Activated CD8-positive, alpha-beta memory T cell treated with anti-CD3 and anti-CD28 coated beads, Interleukin-2, amount 50 U/mL, for 24 hours (primary cell): ENCODE measurements around the gene TRIM46.

Source experiments
- DNase-seq: peaks from one replicate; pipeline ENCODE4 v3.0.0-alpha.2; 2020; ENCODE audit errors: extremely low read depth

TRIM46 gene

DNA sequence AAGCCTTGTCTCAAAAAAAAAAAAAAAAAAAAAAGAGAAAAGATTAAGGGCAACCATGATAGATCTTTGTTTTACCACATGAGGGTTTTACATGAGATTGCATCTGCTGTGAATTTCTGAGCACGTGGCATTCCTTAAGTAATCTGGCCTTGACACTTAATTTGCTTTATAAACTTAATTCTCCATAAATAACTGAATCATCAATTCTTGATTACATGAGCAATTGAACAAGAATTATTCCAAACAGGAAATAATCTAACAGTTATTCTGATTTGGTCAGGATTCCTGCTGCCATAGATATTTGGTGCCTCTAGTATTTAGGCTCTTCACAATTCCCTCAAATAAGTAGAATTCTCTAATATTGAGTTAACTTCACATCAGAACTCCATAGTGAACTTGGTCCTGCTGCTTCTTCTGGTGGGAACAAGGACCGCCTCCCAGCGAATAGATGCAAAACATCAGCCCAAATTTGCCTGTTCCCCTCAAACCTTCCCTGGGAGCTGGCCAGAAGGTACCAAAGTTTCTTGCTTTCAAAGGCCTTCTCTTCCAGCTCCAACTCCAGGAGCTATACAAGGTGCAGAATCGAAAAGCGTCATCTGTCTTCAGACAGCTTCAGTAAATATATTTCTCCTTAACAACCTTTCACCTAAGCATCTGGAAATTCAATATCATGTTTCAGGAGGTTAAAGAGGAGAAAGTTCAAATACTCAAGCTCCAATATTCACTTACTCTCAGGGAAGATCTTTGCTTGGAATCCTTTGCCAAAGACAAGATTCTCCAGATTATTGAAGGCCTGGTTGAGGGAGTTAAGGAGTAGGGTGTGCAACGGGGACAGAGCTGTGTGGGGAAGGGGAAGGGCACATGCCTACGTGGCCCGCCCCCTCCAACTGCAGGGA lies 1.6 kb upstream of the TRIM46 start:
- DNase-seq: no peak

- peak; percentile 92 for DNase-seq
Observed at GRCh38 chr1:155172732-155173477, 744 bp upstream of the TRIM46 start, which contains the start of gene KRTCAP2. TSS of gene KRTCAP2 (minus strand) at chr1:155173304. CDS start at chr1:155173224, 80 bp downstream.

GRCh38 chr1:155174324-155175280 lies 953 bp downstream of the TRIM46 start:
- no peak for DNase-seq

GRCh38 chr1:155175281-155175926 lies 1.8 kb downstream of the TRIM46 start:
- no peak for DNase-seq

DNA sequence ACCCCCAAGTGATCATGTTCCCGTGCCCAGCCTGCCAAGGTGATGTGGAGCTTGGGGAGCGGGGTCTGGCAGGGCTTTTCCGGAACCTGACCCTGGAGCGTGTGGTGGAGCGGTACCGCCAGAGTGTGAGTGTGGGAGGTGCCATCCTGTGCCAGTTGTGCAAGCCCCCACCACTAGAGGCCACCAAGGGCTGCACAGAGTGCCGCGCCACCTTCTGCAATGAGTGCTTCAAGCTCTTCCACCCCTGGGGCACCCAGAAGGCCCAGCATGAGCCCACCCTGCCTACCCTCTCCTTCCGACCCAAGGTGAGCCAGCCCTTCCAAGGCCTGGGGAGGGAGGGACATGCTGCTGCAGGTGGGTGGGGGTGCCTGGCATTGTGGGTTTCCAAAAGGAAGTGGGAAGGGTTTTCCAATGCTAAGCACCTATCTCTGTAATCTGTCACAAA lies 2.3 kb downstream of the TRIM46 start:
- no peak for DNase-seq

DNA sequence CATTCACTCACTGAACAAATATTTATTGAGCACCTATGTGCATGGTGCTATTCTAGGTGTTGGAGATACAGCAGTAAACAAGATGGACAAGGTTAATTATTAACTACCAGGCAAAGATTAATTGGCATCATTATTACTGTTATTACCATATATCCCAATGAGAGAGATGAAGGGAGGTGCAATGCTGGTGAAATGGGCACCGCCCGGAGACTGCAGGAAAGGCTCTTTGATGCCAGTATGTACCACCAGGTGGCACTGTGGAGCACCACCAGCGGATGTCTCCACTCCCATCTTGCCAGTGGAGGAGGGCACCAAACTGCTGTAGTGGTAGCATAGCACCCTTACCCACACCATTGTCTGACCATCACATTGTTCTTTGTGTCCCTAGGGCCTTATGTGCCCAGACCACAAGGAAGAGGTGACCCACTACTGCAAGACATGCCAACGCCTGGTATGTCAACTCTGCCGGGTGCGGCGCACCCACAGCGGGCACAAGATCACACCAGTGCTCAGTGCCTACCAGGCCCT lies 3.0 kb downstream of the TRIM46 start:
- DNase-seq: peak; percentile 71

GRCh38 chr1:155177192-155177917 lies 3.7 kb downstream of the TRIM46 start:
- DNase-seq: no peak

DNA sequence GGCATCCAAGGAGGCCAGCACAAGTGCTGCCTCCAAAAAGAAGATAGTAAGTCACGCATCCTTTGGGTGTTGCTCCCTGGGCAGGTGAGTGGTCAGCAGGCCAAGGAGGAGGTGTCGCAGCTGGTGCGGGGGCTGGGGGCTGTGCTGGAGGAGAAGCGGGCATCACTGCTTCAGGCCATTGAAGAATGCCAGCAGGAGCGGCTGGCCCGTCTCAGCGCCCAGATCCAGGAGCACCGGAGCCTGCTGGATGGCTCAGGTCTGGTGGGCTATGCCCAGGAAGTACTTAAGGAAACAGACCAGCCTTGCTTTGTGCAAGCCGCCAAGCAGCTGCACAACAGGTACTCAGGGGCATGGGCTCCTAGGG lies 4.3 kb downstream of the TRIM46 start:
- no peak for DNase-seq

DNA sequence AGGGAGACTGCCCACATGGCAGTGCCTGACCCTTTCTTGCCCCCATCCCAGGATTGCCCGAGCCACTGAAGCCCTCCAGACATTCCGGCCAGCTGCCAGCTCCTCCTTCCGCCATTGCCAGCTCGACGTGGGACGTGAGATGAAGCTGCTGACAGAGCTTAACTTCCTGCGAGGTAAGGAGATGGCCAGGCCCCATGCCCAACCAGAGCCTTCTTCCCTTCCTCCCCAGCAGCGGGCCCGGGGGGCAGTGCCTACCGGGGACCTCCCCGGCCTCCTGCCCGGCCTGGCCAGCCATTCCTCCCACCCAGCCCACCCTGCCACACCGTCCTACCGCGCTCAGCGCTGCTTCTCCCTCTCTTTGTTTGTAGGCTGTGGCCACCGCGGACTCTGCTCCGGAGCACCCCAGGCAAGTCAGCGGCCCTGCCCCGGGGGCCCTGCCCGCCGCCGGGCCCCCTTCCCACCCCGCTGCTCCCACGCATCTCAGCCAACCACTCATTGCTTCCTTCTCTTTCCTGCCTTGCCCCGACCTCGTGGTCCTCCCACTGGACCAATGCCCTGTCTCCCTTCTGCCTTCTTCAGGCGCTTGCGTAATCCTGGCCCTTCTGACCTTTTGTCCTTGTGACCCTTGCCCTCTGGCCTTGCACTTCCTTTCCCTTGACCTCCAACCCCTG lies 4.9 kb downstream of the TRIM46 start:
- no peak for DNase-seq

GRCh38 chr1:155179112-155180031 lies 5.7 kb downstream of the TRIM46 start:
- DNase-seq: no peak

GRCh38 chr1:155181371-155182051 lies 7.9 kb downstream of the TRIM46 start:
- no peak for DNase-seq

GRCh38 chr1:155182052-155182550 lies 8.5 kb downstream of the TRIM46 start:
- DNase-seq: no peak

- no peak for DNase-seq
Observed at GRCh38 chr1:155183775-155184221, 10.1 kb downstream of the TRIM46 start.

DNA sequence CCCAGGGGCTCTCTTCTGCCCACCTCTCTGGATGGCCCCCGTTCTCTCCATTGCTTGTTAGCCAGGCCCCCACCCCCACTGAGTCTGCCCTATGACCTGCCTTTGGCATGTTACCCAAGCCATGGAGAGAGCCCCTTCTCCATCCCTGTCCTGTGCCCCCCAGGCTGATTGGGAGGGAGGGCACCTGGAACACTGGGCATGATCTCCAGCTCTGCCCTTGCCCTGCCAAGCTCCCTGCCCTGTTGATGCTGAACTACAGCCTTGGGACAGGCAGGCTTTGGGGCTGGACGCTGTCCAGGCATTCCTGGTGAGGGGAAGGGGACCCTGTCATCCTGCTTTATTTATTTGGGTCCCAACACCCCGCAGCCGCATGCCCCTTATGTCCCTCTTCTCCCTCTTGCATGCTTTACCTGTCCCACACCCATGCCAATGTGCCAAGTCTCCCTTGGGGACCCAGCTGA lies 10.7 kb downstream of the TRIM46 start:
- no peak for DNase-seq

DNA sequence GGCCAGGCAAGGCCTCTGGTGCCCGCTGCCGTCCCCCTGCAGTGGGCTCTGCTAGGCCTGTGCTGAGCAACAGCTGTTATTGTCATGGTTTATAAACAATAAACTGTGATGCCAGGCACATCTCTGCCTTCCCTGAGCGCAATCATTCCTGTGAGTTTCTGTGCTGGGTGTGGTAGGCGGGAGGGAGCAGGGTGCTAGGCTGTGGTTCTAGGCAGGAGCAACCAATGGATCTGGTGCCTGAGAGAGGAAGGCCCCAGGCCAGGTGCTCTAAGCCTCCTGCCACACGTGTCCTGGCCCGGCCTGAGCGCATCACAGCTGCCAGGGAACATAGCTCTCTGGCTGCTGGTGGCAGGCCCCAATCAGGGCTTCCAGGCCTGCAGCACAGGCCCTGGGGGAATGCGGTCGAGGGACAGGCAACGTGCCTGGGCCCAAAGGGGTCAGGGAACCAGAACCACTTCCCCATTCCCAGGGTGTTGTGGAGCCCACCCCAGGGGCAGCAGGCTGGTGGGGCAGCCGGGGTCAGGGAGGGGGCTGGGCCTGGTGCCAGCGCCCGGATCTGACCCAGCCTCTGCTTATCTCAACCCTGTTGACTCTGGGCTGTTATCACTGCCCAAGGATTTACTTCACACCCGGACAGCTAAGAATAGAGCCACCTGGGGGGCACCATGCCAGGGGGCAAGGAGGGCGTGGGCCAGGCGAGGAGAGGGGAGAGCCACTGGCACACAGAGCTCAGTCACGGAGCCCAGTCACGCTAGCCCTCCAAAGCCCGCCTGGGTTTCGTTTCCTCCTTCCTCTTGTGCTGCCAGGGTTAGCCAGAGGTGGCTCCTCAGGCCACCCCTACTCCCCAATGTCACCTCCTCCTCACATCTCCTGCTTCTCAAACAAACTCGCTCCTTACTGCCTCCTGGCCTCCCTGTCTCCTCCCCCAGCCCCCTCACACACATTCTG lies 11.5 kb downstream of the TRIM46 start:
- no peak for DNase-seq

DNA sequence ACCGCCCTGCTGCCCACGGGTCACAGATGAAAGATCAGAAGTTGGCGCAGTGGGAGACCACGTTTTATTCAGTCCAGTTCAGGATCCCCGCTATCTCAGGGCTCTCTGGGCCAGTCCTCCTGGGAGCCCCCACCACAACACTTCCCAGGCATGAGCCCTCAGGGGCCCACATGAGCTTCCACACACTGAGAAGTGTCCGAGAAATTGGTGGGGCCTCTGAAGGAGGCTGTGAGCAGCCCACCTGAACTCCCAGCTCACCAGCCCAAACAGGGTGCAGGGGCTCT lies 12.1 kb downstream of the TRIM46 start:
- DNase-seq: no peak
